Measurements from ENCODE around the gene FAM50A.

DNA sequence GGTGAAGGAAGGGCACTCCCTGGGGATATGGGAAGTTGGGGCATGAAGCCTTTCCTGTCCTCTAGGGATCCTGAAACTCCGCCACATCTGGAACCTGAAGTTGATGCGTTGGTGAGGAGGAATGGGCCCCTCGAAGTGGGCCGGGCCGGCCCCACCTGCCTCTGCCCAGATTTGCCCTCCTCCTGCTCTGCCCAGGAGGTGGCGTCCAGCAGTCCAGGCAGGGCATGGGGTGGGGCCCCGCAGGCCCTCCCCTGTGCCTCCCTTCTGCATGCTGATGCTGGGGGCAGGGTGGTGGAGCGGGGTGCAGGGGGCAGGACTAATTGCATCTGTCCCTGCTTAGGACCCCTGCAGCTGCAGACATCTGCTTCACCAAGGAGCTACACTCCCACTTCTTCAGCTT lies 30.8 kb upstream of the FAM50A start:
- TF ChIP-seq SUZ12 (IDR thresholded peaks at IDR 0.05; ENCODE audit: extremely low read depth, insufficient read depth, insufficient read length) (no peak), ZNF274 (IDR thresholded peaks at IDR 0.05; ENCODE audit: low read depth, low read length) (no peak), YY1 (IDR thresholded peaks at IDR 0.05; ENCODE audit: insufficient read depth, insufficient read length) (no peak)

All from NT2/D1 (cell line).